Fibroblast of gingiva (primary cell): Measurements from ENCODE around the gene C19orf81.

Source experiments
- DNase-seq: peaks from one replicate; pipeline ENCODE4 v3.0.0-alpha.2; 2011; ENCODE audit warnings: low read depth

C19orf81 gene

DNA sequence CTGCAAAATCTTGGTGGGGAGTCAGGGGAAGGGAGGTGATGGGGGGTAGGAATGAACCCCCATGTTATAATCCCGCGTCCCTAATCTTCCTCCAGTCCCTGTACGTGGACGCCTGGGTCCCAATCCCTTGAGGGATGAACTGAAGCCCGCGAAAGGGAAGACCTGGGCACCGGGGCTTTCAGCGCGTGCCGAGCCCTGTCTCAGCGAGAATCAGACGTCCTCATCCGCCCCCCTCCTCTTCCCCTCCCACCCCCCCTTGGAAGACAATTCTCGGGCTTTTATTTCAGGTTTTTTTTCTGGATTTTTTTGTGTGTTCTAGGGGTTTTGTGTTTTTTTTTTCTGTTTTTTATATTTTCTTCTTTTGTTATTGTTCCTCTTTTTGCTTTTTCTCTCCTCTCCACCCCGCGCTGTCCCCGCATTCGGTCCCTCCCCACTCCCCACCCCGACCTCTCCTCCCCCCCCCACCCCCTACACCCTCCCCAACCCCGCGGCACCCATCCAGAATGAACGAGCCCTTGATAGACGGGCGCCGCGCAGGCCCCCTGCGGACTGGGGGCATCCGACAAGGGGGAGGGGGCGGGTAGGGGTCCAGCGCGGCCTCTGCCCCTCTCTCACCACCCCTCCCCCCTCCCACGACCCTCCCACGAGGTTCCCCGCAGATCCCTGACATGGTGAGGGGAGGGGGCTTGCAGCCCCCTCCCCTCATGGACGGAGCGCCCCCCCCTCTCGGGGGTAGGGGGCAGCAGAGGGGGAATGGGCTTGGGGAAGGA, 10.3 kb downstream of the C19orf81 start:
- no peak for DNase-seq

- DNase-seq, result no peak
Observed at GRCh38 chr19:50660088-50660366, 10.8 kb downstream of the C19orf81 start.

DNA sequence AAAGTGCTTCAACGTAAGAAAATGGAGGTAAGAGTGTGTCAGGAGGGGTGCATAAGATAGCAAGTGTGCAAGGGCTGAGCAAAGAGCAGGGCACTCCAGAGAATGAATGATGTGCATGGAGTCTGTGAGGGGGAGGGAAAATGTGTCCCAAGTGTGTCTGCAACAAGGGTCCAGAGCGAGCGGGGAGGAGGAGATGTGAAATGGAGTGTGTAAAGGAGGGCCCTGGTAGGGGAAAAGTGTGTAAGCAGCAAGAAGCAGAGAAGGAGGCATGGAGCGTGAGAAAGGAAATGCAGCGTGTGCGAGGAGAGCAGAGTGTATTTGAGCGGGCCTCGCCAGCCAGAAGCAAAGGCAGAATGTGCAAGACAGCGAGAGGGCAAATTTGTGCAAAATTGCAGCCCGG, 11.8 kb downstream of the C19orf81 start:
- DNase-seq, result no peak

DNA sequence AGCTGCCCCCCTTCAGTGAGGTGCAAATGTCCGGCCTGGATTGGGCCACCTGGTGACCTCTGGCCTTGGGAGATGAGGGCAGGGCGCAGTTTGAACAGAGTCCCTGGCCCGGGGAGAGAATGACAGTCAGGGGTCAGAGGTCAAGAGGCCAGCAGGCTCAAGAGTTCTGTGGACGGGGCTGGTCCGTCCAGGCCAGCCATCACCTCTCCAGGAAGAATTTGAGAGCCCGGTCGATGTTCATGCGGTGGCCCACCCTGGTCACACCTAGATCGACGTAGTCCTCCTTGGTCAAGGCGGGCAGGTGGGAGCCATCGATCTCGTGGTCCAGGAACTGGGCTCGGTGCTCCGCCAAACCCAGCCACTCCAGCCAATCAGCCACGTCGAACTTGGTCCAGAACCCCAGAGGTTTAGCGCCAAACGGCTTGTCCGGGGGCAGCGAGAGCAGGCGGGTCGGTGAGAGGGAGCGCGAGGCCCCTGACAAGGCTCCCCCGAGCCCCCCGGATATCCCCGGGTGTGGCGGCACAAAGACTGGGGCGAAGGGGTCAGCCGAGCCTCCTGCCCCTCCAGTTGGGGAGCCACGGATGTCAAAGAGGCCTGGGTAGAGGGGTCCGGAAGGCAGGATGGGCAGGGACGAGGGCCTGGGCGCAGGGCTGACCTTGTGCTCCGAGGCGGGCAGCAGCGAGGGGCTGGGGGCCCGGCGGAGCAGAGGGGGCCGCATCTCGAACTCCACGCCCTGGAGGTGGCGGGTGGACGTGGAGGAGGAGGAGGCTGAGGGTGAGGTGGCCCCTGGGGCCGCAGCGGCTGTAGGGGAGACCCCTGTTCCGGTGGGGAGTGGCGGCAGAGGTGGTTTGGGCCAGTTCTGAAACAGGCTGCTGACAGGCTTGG, 12.8 kb downstream of the C19orf81 start:
- DNase-seq, result no peak

- DNase-seq, result no peak
Observed at GRCh38 chr19:50662651-50663481, 13.6 kb downstream of the C19orf81 start.

DNA sequence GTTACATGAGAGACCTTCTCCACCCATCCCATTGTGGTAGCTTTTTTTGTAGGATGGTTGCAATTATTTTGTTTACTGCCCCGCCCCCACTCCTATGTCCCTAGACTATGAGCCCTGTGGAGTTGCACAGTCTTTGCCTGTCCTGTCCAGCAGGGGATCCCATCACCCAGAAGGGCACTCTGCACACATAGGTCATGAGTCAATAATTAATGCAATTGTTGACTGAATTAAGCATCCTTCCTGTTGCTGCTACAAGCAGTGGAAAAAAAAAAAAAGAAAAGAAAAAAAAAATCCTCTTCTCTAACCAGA, 14.2 kb downstream of the C19orf81 start:
- no peak for DNase-seq

GRCh38 chr19:50664204-50664603, 15.0 kb downstream of the C19orf81 start:
- DNase-seq, result no peak

GRCh38 chr19:50666346-50667176, 17.3 kb downstream of the C19orf81 start:
- DNase-seq, result no peak

DNA sequence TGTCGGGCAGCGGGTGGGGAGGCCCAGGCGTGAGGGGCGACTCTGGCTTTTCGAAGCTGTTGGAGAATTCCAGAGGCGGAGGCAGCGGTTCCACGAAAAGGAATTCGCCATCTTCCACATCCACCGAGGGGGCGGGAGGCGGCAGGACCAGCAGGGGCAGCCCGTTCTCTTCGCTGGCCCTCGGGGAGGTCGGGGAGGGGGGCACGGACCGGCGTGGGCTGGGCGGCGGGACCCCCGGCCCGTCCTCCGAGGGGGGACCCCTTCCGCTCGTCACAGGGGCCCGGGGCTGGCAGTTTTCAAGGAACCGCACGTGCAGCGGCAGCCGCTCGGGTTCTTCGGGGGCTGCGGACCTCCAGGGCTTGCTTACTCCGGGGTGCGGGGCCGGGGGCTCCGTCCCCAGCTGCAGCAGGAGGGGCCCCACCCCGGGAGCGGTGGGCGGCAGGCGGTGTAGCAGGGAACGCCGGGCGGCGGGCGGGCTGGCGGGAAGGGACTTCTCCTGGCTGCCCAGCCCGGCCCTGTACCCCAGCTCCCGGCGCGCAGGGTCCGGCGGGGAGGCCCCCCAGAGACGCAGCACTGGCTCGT, 18.0 kb downstream of the C19orf81 start:
- no peak for DNase-seq

DNA sequence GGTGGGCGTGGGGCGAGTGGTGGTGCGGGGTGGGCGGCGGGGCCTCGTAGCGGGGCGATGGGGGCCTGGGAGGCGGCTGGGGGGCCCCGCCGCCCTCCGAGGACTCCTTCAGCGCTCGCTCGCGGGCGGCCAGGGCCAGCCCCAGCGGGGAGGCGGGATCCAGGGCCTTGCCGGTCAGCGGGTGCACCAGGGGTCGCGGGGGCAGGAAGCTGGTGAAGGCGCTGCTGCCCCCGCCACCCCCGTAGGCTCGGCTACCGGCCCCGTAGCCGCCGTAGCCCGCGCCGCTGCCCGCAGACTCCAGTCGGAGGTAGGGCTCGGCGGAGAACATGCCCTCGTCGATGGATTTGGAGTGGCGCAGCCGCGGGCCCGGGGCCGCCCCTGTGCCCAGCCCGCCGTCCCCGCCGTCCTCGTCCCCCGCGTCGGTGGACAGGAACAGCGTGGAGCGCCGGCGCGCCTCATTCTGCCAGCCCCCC, 18.6 kb downstream of the C19orf81 start:
- DNase-seq, result no peak

- no peak for DNase-seq
Observed at GRCh38 chr19:50668416-50668815, 19.2 kb downstream of the C19orf81 start.

GRCh38 chr19:50668879-50669278, 19.6 kb downstream of the C19orf81 start:
- no peak for DNase-seq

DNA sequence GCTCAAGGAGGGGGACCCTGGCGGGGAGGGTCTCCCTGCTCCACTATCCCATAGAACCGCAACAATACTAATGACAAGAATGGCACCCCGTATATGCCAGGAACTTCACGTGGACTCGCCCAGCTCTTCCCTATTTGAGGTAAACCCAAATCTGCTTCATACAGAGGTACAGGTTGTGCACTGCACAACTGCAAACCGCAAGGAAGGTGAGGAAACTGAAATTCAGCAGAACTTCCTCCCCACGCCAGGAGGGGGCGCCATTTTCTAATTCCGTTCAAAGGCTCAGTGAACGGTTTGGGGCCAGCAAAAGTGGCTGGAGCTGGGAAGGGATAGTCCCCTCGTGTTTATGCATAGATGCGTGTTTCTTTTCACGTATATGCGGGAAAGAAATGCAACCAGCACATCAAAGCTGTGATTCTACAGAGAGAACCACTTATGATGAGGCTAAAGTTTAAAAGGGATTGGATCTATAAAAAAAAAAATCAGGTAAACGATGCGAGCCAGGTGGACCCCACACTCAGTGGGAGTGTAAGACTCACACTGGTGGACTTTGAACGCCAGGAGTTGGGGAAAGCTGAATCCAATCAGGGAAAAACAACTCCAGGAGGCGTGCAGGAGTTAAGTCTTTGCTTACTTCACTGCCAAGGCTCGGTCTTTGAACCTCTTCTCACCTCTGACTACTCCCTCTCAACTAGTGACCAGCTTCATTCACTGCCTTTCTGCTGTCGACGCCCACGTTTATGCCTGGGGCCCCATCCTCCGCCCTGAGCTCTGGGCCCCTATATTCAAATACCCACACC, 20.3 kb downstream of the C19orf81 start:
- DNase-seq, result no peak

DNA sequence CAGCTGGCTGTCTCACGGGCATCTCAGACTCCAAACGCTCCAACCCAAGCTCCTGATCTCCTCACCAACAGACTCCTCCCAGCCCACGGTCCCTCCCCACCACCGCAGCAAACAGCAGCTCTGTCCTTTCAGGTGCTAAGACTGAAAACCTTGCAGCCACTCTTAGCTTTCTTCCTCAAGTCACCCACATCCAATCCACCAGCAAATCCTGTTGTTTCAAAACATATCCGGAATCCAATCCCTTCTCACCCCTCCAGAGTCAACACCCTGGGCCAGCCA, 20.8 kb downstream of the C19orf81 start:
- no peak for DNase-seq

GRCh38 chr19:50673118-50673517, 23.9 kb downstream of the C19orf81 start:
- no peak for DNase-seq

DNA sequence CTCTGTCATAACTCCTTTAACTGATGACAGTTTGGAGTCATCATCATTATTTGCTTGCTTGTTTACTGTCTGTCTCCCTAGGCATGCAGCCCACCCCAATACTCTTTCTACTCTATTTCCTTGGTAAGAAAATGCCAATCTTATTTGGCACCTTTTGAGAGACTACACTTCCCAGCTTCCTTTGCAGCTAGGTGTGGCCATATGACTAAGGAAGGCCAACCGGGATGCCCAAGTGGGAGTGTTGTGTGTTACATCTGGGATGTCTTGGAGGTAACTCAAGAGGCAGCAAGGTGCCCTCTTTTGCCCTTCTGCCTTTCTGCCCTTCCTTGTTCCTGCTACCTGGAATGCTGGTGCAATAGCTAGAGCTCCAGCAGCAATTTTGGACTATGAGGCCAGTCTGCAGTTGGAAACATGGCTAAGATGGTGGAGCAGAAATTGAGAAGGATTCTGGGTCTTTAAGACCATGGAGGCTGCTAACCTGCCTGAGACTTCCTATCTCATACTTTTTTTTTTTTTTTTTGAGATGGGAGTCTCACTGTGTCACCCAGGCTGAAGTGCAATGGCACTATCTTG, 27.5 kb downstream of the C19orf81 start:
- no peak for DNase-seq

DNA sequence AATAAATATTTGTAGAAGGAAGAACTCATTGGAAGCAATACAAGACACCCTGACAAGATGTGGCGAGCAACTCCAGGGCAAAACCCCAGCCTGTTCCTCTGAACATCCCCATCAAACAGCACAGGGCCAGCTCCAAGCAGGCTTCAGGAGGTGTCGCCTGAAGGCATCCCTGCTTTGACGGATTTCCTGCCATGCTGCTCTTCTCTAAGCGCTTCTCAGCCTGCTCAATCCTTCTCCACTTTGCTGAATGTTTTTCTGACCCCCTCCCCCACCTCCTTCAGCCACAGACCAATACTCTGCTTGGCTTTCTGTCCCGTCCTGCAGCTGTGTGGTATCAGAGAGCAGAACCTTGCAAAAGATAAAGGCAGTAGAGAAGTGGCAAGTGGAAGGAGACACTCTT, 28.4 kb downstream of the C19orf81 start:
- no peak for DNase-seq

- no peak for DNase-seq
Observed at GRCh38 chr19:50678323-50678722, 29.1 kb downstream of the C19orf81 start.

DNA sequence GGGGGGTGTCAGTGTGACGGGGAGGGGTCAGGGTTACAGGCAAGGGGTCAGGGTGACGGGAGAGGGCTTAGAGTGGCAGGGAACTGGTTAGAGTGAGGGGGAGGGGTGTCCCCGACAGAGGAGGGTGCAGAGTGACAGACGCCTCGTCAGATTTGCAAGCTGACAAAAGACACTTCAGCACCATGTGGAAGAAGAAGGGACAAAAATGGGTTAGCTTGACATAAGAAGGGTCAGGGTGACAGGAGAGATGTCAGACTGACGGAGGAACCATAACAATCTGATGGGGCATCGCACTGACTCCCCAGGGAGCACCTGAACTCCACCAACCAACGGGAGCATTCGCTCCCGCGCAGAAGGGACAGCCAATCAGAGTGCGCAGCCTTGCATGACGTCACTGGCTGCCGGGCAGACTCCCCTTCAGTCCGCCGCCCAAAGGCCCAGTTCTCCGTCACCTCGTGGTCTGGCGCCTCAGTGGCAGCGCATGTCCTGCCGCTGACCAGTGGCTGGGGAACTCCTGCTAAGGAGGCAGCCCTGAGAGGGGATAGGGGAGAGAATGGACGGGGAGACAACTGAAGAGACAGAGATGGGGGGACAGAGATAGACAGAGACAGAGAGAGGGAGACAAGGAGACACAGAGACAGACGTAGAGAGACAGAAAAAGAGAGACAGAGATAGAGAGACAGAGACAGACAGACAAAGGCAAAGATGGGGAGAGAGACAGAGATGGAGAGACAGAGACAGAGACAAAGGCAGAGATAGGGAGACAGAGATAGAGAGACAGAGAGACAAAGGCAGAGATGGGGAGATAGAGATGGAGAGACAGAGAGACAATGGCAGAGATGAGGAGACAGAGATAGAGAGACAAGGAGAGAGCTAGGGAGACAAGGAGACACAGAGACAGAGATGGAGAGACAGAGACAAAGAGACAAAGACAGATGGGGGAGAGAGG, 30.2 kb downstream of the C19orf81 start:
- DNase-seq, result peak; percentile 35
